ENCODE results near the gene MMADHC. TPM values are rescaled to one million over a fixed set of nuclear protein-coding genes. Genes with fewer than 3 reads are reported as not detected.

Gene MMADHC
- polyA plus RNA-seq, 1 donor from 2014 or later, result 106 TPM

DNA sequence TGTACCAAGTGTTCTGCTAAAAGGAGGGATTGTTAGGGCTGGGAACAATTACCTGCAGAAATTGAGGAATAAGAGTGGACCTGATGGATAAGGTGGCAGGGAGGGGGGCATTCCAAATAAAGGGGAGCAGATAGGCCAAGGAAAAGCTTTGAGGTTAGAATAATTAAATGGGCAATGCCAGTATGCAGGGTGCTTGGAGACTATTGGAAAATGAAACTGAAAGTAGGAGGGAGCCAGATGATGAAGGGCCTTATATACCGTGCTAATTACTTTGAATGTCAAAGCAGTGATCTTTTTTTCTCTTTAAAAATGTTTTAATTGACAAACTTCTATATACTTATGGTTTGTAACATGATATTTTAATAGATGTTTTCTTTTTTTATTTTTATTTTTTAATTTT lies 42.9 kb downstream of the MMADHC start:
- H3K4me3 Mint-ChIP-seq, result peak overlapping the region in 2 of 4 donors; percentile 67 to 80
- peaks cover 2% of the 10 kb centered on the region for H3K36me3 Mint-ChIP-seq
- H3K27ac Mint-ChIP-seq, result no peak overlapping the region
- H3K4me1 Mint-ChIP-seq, result peaks cover 0 to 1% (median 0%) of the 10 kb centered on the region in 3 donors
- H3K27me3 Mint-ChIP-seq, result no peaks in the 10 kb centered on the region
- peaks cover 0 to 2% (median 0%) of the 10 kb centered on the region in 3 donors for H3K9me3 Mint-ChIP-seq

DNA sequence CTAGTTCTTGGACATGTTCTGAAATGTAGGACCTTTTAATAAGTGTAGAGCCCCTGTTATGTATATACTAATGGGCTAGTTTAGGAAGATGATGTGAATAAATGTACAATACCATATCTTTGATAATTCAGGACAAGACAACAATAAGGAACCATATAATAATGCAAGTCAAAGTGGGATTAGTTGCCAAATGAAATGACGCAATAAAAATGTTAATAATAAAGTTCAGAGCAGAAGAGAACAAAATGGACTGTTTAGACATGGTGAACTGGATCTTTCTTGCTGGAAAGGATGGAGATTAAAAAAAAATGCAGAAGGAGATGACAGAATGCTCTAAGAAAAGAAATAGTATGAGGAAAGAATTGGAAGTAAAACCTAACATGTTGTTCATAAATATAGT lies 43.7 kb downstream of the MMADHC start:
- Mint-ChIP-seq H3K27me3 (no peaks in the 10 kb centered on the region), H3K36me3 (peaks cover 2% of the 10 kb centered on the region), H3K4me3 (no peak overlapping the region), H3K27ac (no peak overlapping the region), H3K9me3 (peaks cover 0 to 2% (median 0%) of the 10 kb centered on the region in 3 donors), H3K4me1 (peaks cover 0 to 1% (median 0%) of the 10 kb centered on the region in 3 donors)

DNA sequence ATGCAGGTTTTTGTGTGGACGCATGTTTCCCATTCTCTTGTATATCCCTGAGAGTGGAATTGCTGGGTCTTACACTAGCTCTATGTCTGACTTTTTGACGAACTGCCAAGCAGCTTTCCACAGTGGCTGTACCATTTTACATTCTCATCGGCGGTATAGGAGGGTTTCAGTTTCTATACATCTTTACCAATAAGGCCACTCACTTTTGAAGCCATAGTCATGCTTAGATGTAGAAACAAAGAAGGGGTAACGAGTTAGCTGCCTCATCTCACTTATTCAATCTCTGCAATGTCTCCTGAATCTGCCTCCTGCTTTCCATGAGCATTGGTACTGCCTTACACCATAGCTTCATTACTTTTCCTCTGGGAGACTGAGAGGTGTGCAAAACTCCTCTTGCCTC lies 47.4 kb downstream of the MMADHC start:
- Mint-ChIP-seq H3K9me3 (peaks cover 0 to 2% (median 0%) of the 10 kb centered on the region in 3 donors), H3K4me1 (peaks cover 0 to 5% (median 1%) of the 10 kb centered on the region in 3 donors), H3K27me3 (no peaks in the 10 kb centered on the region), H3K27ac (no peak overlapping the region), H3K4me3 (no peak overlapping the region), H3K36me3 (peaks cover 2% of the 10 kb centered on the region)

- no peaks in the 10 kb centered on the region for H3K27me3 Mint-ChIP-seq
- H3K4me3 Mint-ChIP-seq, result no peak overlapping the region
- H3K27ac Mint-ChIP-seq, result no peak overlapping the region
These were observed 49.3 kb downstream of the MMADHC start for GRCh38 chr2:149538138-149538833.

GRCh38 chr2:149537092-149537726 lies 50.4 kb downstream of the MMADHC start:
- peaks cover 2% of the 10 kb centered on the region for H3K36me3 Mint-ChIP-seq
- no peaks in the 10 kb centered on the region for H3K27me3 Mint-ChIP-seq
- peaks cover 0 to 5% (median 1%) of the 10 kb centered on the region in 3 donors for H3K4me1 Mint-ChIP-seq
- no peaks in the 10 kb centered on the region for H3K9me3 Mint-ChIP-seq
- H3K27ac Mint-ChIP-seq, result no peak overlapping the region
- H3K4me3 Mint-ChIP-seq, result no peak overlapping the region

More at GRCh38 chr2:149538138-149538833, 49.3 kb downstream of the MMADHC start:
- Mint-ChIP-seq H3K9me3 (no peaks in the 10 kb centered on the region), H3K4me1 (peaks cover 0 to 5% (median 1%) of the 10 kb centered on the region in 3 donors), H3K36me3 (peaks cover 2% of the 10 kb centered on the region)

GRCh38 chr2:149536649-149537048 lies 50.9 kb downstream of the MMADHC start:
- H3K4me1 Mint-ChIP-seq, result peaks cover 0 to 5% (median 1%) of the 10 kb centered on the region in 3 donors
- H3K4me3 Mint-ChIP-seq, result no peak overlapping the region
- no peaks in the 10 kb centered on the region for H3K9me3 Mint-ChIP-seq
- H3K27ac Mint-ChIP-seq, result no peak overlapping the region
- peaks cover 2% of the 10 kb centered on the region for H3K36me3 Mint-ChIP-seq
- no peaks in the 10 kb centered on the region for H3K27me3 Mint-ChIP-seq

DNA sequence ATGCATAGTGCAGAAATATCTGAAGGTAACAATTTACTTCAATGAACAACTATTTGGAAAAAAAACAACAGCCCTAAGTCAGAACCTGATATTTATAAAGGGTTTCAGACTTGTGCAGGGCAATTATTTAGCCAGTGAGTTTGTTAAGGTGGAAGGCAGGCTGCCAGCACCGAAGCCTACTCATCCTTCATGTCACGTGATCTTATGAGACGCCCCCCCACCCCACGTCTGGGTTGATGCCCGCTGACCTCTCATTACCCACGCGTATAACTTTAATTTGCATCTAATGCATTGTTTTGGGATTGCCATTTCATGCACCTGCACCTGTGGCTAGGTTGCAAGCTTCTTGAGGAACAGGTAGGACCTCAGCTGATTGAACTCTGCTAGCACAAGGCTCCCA lies 52.9 kb downstream of the MMADHC start:
- Mint-ChIP-seq H3K27me3 (no peaks in the 10 kb centered on the region), H3K27ac (no peak overlapping the region), H3K36me3 (peaks cover 2% of the 10 kb centered on the region), H3K4me3 (no peak overlapping the region), H3K9me3 (no peaks in the 10 kb centered on the region), H3K4me1 (peaks cover 0 to 5% (median 1%) of the 10 kb centered on the region in 3 donors)

DNA sequence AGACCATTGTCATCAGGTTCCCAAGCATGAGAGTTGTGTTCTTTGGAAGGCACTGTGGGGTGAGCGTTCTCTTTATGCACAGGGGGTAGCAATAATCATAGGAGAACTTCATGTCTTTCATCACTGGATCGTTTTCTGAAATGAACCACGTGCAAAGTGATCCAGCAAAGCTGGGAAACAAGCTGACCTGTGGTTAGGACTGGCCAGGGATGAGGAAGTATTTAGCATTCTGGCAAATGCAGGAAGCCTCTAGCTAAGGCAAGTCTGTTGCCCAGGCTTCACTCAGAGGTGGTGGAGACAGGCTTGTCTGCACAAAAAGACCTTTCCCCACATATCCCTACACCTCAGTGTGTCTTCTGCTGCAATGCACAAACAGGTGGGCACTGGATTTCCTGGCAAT lies 58.6 kb downstream of the MMADHC start:
- Mint-ChIP-seq H3K36me3 (no peaks in the 10 kb centered on the region), H3K27ac (no peak overlapping the region), H3K4me3 (no peak overlapping the region), H3K9me3 (peaks cover 0 to 4% (median 0%) of the 10 kb centered on the region in 3 donors), H3K27me3 (no peaks in the 10 kb centered on the region), H3K4me1 (peaks cover 0 to 1% (median 0%) of the 10 kb centered on the region in 3 donors)

DNA sequence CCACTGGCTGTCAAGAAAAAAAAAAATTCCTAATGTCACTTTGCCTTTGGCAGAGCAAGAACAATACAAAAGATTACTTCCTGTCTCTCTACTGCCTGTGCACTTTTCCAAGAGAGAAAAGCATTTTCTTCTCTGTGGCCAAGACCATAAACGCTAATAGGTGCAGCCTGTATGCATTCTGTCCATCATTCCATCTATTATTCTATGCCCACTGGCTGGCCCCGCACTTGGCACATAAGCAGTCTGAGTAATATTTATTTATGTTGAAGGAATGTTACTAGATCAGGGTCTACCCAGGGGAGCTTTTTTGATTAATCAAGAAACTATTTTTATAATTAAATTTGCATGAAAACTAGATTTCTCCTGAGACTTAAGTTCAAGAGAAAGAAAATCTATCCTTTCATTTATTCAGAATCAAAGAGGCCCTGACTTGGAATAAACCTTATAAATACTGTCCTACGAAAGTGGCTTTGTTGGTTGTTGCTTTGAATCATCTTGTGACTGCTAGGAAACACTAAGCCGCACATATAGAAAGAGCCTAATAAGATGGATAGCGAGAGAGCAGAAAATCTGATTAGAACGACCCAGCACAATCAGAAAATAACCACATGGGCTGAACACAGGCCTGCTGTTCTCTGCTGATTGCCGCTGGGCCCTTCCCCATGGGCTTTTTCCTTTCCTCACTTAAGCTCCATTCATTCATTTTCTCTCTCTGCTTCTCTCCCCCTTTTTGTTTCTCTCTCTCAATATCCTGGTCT lies 59.4 kb downstream of the MMADHC start:
- no peaks in the 10 kb centered on the region for H3K4me1 Mint-ChIP-seq

GRCh38 chr2:149526689-149527088 lies 60.9 kb downstream of the MMADHC start:
- Mint-ChIP-seq H3K4me1 (no peaks in the 10 kb centered on the region), H3K36me3 (no peaks in the 10 kb centered on the region), H3K27me3 (no peaks in the 10 kb centered on the region), H3K9me3 (peaks cover 0 to 8% (median 3%) of the 10 kb centered on the region in 3 donors), H3K27ac (no peak overlapping the region), H3K4me3 (no peak overlapping the region)

More for the DNA sequence above, 59.4 kb downstream of the MMADHC start:
- H3K4me3 Mint-ChIP-seq, result no peak overlapping the region
- no peak overlapping the region for H3K27ac Mint-ChIP-seq
- H3K36me3 Mint-ChIP-seq, result no peaks in the 10 kb centered on the region
- peaks cover 0 to 7% (median 3%) of the 10 kb centered on the region in 3 donors for H3K9me3 Mint-ChIP-seq
- no peaks in the 10 kb centered on the region for H3K27me3 Mint-ChIP-seq

DNA sequence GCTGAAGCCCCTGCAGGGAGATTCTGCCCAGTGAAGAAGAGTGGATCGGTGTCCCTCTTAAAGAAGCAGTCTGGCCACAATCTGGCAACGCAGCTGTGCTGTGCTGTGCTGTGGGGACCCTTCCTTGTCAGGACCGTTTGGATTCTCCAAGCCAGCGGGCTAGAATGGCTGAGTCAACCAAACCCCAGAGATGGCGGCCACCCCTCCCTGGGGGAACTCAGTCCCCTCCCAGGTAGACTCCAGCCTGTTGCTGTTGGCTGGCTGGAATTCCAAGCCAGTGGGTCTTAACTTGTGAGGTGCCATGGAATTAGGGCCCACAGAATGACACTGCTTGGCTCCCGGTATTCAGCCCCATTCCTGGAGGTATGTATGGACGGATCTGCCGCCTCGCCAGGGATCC lies 62.3 kb downstream of the MMADHC start:
- no peak overlapping the region for H3K4me3 Mint-ChIP-seq
- no peaks in the 10 kb centered on the region for H3K4me1 Mint-ChIP-seq
- no peaks in the 10 kb centered on the region for H3K36me3 Mint-ChIP-seq
- no peaks in the 10 kb centered on the region for H3K27me3 Mint-ChIP-seq
- no peak overlapping the region for H3K27ac Mint-ChIP-seq
- peaks cover 0 to 8% (median 3%) of the 10 kb centered on the region in 3 donors for H3K9me3 Mint-ChIP-seq
